Left forelimb (tissue), 1 donor: ENCODE data around the gene TMC8.
"Not testable (repeated sequence)": the region's sequence is repeated elsewhere in the genome, so short reads cannot be mapped to it uniquely, and the experiment has no call there.

Experiments used
- DNase-seq: peaks from one replicate; pipeline ENCODE4 v3.0.0-alpha.2; 2018; ENCODE audit warnings: low spot score

Gene TMC8

DNA sequence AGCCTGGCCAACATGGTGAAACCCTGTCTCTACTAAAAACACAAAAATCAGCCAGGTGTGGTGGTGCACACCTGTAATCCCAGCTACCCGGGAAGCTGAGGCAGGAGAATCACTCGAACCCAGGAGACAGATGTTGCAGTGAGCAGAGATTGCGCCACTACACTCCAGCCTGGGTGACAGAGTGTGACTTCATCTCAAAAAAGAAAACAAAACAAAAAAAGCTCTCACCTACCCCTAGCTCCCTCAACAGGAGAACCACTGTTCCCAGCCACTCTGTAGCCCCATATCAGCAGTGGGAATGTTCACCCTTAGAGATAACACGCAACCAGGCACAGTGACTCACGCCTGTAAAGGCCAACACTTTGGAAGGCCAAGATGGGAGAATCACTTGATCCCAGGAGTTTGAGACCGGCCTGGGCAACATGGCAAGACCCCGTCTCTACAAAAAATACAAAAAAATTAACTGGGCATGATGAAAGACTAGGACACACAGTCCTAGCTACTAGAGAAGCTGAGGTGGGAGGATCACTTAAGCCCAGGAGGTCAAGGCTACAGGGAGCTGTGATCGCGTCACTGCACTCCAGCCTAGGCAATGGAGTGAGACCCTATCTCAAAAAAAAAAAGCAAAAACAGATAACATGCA, 5.4 kb downstream of the TMC8 start:
- DNase-seq = no peak

DNA sequence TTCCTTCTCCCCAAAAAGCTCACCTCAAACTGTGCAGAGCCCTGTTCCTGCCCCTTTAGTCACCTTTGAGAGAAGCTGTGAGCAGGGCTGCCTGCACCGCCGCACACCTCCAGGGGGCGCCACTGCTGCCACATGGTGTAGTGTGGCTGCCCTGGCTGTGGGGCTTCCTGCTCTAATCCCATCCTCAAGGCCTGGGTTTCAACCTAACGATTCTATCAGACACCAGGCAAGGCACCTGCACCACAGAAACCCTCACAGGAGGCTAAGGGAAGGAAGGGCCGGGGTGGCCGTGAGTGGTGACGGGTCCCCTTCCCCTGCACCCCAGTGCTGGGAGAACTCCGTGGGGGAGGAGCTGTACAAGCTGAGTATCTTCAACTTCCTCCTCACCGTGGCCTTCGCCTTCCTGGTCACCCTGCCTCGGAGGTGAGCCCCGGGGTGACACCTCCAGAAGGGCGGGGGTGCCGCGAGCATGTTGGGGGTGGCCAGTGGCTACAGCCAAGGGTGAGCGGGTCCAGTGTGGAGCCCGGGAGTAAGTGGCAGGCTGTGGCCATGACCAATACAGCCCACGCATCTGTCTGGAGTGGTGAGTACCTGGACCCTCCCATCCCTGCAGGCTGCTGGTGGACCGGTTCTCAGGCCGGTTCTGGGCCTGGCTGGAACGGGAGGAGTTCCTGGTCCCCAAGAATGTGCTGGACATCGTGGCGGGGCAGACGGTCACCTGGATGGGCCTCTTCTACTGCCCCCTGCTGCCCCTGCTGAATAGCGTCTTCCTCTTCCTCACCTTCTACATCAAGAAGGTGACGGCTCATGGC, 7.0 kb downstream of the TMC8 start:
- DNase-seq = no peak

DNA sequence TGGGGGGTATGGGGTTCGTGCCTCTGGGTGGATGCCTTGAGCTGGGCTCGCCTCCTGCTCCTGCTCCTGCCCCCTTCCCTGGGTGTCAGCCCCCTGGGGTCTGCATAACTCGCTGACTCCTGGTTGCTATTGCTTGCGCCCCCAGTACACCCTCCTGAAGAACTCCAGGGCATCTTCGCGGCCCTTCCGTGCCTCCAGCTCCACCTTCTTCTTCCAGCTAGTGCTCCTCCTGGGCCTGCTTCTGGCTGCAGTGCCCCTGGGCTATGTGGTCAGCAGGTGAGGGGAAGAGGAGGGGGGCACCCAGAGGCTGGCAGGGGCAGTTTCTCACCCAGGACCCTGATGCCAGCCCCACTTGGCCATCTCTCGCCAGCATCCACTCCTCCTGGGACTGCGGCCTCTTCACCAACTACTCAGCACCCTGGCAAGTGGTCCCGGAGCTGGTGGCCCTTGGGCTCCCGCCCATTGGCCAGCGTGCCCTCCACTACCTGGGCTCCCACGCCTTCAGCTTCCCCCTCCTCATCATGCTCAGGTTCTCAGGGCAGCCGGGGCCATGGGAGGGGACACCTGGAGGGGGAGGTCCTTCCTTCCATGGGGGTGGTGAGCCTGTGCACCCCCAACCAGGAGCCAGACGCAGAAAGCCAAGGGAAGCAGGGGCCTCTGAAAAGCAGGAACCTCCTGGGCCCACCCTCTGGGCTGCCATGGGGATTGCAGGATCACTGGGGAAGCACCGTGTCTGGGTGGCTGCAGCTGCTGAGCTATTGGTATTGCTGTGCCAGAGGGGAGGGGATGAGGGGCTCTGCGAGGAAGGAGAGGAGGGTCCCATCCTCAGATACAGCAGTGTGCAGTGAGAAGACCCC, 7.9 kb downstream of the TMC8 start:
- no peak for DNase-seq

DNA sequence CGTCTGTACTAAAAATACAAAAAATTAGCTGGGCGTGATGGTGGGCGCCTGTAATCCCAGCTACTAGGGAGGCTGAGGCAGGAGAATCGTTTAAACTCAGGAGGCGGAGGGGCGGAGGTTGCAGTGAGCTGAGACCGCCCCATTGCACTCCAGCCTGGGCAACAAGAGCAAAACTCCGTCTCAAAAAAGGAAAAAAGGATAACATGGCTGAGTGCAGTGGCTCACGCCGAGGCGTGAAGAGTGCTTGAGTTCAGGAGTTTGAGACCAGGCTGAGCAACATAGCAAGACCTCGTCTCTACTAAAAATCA, 9.2 kb downstream of the TMC8 start:
- not testable (repeated sequence) for DNase-seq

GRCh38 chr17:78140169-78141051, 9.8 kb downstream of the TMC8 start:
- peak; percentile 78 for DNase-seq

GRCh38 chr17:78141437-78142118, 11.0 kb downstream of the TMC8 start:
- no peak for DNase-seq

DNA sequence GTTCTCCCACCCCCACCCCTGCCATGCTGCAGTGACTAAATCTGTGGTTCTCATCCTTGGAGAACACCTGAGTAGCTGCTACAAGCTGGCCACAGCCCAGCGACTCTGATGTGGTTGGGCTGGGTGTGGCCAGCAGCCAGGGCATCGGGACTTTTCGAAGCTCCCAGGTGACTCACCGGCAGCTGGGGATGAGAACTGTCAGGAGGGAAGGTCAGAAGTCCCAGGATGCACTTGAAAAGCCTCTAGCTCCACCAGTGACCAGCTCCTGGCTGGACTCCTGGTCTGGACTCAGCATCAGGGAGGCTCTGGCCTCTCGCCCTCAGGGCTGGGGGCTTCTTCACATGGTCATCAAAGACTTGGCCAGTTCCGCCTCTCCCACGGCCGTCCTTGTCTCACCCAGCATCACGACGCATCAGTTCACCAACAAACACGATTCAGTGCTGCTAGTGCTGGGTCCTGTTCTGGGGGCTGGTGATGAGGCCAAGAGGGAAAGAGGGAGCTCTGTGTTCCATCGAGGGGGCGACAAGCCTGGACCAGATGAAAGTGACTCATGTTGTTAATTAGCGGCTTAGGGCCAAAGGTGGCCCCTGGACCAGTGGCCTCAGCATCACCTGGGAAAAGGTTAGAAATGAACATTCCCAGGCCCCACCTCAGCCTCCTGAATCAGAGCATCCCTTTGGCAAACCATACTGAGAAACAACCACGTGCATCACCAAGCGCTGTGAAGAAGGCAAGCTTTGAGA, 11.7 kb downstream of the TMC8 start:
- DNase-seq = no peak

GRCh38 chr17:78143214-78144146, 12.9 kb downstream of the TMC8 start:
- DNase-seq = no peak

- DNase-seq = peak; percentile 81
These were observed 13.7 kb downstream of the TMC8 start for GRCh38 chr17:78144147-78144719.

GRCh38 chr17:78144736-78145641, 14.4 kb downstream of the TMC8 start:
- peak; percentile 72 for DNase-seq

DNA sequence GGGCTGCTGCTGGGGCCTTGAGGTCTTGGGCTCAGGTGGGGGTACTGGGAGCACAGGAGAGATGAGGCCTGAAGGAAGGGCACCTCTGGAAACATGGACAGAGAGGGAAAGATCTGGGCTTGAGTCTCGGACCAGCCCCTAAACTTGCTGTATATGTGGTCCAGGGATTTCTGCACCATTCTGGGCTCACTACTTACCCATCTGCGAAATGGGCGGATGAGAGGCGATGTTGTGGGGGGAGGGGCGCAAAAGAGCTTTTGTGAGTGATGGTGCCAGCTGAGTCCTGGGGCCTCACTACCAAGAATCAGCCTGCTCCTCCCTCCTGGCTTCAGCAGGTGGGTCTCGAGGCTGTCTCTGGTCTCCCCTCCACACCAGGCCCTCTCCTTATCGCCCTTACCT, 15.9 kb downstream of the TMC8 start:
- no peak for DNase-seq

- DNase-seq = no peak
These were observed 16.3 kb downstream of the TMC8 start for GRCh38 chr17:78146881-78147280.

GRCh38 chr17:78147315-78147998, 16.9 kb downstream of the TMC8 start:
- no peak for DNase-seq

GRCh38 chr17:78148286-78149016, 17.9 kb downstream of the TMC8 start:
- no peak for DNase-seq

GRCh38 chr17:78151514-78152008, 21.0 kb downstream of the TMC8 start:
- no peak for DNase-seq
